Activated gamma-delta T cell treated with anti-CD3 and anti-CD28 coated beads, Interleukin-2, amount 50 U/mL, for 16 hours (primary cell): ENCODE measurements around the gene ADA.
"Not testable (repeated sequence)": the region's sequence is repeated elsewhere in the genome, so short reads cannot be mapped to it uniquely, and the experiment has no call there.

ENCODE experiments used
- DNase-seq: peaks from one replicate; pipeline ENCODE4 v3.0.0-alpha.2; 2020; ENCODE audit warnings: low read depth

Gene ADA

DNA sequence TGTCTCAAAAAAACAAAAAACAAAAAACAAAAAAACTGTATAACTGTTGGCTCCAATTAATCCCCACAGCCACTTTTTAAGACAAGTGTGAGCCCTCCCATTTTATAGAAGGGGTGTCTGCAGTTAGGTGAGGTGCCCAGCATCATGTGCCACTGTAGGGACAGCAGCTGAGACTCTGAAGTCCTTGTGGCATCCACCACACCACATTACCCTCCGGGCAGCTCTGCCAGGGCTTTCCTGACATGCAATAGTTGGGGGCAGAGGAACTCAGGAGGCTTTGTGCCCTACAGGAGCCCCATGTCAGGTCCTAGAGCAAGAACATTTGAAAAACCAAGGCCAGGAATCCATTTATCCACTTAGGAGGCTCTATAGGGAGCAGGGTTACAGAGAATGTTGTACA is 51.8 kb downstream of the ADA start:
- no peak for DNase-seq

DNA sequence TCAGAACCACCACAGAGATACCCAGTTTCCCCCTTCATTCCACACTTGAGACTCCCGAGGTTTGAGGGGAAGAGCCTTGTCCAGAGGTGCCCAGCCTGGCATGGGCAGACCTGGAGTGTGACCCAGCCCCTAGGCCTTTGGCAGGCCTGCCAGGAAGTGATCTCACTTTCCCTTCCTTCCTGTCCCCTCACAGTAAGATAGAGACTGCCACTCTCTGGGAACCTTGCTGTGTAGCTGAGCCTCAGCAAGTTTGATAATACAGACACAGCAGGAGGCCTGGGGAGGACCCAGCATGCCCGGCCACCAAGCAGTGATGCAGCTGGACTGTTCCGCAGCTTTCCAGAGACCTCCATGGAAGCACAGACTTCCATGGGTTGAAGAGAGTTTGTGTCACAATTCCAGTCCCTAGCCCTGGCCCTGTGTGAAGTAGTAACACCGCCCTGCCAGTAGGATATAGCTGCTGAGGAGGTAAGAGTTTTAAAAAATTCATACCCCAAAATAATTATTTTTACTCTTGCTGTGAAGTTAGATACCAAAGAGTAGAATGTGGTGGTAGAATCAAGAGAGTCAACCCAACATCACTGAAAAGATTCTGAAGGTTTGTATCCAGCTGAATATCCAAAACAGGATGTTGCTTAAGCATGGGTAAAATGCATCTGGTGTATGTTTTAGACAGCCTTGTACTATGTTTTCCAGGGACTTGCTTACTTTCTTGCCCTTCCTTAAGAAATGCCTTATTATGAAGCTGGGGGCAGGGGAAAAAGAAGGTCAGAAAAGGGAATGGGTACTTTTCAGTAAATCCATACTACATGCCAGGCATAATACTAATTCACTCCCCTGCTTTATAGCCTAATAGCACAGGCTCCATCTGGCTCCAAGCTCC is 52.8 kb downstream of the ADA start:
- DNase-seq, result no peak

DNA sequence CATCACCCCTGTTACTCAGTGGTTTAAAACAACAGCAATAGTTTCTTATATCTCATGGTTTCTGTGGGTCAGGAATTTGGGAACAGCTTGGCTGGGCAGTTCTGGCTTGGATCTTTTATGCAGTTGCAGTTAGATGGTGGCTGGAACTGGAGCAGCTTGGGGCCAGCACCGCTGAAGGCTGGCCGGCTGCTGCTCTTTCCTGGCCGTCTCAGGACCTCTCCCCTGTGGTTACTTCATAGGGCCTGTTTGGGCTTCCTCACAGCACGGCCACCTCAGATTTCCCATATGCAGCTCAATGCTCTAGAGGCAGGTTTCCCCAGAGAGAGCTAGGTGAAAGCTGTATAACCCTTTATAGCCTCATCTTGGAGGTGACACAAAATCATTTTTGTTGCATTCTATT is 53.6 kb downstream of the ADA start:
- DNase-seq, result no peak

DNA sequence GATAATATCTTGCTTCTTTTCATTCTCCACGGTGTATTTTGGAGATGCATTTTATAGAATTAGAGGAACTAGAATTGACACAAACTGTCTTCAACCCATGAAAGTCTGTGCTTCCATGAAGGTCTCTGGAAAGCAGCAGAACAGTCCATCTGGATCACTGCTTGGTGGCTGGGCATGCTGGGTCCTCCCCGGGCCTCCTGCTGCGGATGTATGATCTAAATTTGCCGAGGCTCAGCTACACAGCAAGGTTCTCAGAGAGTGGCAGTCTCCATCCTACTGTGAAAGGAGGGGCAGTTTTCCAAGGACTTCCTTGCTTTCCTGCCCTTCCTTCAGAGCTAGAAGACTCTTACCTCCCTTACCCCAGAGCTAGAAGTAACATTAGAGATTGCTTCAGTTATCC is 54.0 kb downstream of the ADA start:
- no peak for DNase-seq

GRCh38 chr20:44596876-44597275 is 54.6 kb downstream of the ADA start:
- DNase-seq, result no peak

- DNase-seq, result no peak
Observed at GRCh38 chr20:44596010-44596409, 55.5 kb downstream of the ADA start.

GRCh38 chr20:44594730-44595129 is 56.8 kb downstream of the ADA start:
- DNase-seq, result no peak

GRCh38 chr20:44593751-44594150 is 57.7 kb downstream of the ADA start:
- DNase-seq, result no peak

- DNase-seq, result no peak
Observed at GRCh38 chr20:44592366-44592765, 59.1 kb downstream of the ADA start.

DNA sequence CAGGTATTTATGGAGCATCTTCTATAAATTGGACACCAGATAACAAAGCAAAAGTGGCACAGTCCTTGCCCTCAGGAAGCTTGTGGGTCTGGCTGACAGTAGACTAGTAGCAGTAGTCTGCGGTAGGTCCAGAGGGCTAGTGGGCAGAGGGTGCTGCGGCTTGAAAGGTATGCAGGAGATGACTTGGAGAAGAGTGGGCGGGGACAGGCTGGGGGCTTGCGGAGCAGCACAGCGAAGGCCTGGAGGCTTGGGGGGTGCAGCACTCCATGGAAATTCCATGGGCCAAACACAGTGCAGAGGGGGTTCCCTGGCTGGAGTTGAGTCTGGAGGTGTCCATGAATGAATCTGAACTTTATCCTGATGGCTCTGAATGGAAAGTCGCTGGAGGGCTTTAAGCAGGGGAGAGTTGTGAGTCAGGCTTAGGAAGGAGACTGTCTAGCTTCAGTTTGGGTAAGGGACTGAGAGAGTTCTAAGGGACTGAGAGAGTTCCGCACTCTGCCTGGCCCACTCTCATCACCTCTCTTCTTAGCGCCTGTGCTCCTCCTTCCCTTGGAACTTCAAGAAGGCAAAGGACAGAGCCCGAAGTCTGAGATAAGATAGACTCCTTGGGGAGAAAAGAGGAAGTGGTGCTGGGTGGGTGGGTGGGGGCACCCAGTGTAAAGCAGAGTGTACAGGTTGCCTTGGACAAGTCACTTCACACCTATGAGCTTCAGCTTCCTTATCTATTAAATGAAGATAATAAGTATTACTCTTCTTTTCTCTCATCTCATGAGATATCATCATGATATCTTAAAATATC is 60.3 kb downstream of the ADA start:
- DNase-seq, result no peak

DNA sequence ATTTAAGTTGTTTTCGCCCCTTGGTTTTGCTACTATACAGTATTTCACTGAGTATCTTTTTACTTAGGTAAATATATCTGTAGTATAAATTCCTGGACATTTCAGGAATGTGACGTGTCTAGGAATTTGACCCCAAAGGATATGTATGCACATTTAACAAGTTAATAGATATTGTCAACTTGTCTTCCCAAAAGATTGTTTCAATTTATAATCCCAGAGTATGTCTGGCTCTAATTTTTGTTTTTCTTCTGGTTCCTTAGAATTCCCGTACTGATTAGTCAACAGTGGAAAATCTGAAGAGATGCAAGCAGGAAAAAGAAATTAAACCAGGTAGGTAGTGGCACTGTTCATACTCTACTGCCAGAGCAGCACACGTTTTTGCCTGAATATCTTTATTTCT is 62.0 kb downstream of the ADA start:
- DNase-seq, result no peak

DNA sequence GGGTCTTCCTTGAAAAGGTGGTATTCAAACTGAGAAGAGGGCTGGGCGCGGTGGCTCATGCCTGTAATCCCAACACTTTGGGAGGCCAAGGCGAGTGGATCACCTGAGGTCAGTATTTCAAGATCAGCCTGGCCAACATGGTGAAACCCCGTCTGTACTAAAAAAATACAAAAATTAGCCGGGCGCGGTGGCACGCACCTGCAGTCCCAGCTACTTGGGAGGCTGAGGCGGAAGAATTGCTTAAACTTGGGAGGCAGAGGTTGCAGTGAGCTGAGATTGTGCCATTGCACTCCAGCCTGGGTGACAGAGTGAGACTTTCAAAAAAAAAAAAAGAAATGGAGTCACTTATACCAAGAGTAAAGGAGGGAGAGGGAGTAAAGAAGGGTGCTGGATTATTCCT is 63.2 kb downstream of the ADA start:
- not testable (repeated sequence) for DNase-seq

DNA sequence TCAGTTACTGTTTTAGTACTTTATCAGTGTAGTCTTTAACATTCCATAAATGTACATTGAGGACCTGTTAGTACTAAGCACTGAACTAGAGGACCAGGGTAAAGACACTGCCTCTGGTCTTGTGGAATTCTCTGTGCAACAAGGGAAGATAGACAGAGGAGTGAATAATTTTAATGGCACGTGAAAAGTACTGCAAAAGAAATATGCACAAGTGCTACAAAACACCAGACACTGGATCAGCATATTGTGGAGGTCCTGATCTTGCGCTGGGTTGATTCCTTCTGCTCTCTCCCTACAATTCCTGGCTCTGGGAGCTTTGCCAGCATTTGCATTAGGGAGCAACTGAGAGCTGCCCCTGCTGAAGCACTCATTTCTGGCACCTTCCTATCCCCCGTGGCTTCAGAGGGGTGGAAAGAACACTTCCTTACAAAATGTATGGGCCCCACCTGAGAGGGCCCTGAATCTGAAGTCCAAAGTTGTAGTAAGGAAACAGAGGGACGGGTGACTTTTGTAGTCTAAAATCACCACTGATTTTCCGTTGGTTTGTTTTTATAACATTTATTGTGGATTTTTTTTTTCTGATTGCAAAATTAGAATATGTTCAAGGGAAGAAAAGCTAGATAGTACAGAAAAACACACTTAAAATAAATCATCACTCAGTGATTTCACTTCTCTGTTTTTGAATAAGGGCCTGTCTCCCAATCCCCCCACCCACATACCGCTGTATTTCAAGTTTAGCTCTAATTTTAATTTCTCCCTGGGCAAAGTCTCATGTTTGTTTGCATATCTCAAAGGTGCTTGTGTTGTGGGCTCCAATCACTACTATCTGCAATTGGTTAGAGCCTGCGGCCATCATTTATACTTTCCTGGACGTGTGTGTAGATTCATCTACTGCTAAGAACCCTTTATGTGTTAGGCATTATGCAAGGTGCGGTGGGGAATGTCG is 64.2 kb downstream of the ADA start:
- DNase-seq, result no peak

DNA sequence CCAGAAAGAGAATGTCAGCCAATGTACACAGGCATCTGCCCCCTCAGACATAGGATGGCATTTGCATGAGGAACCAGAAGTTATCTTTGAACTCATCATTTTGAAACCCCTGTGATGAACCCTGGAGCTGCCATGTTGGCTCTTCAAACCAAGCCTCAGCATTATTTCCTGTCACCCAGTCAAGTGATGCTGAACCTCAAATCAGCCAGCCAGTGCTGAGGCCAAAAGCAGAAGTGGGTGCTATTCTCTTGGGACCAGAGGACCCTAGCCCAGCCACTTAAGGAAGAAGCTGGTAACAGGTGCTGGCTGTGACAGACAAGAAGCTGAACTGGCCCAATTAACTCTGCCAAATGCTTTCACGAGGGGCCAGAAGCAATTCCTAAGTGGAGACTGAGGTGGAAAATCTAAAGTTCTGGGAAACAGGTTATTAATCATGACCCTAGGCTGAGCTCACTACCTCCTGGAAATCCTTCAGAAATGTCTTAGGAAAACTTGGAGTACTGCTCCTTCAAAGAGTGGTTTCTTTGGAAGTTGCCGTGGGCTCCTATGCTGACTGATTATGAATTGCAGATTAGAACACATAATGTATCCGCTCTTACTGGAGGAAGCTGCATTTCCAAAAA is 65.1 kb downstream of the ADA start:
- no peak for DNase-seq

GRCh38 chr20:44585057-44585963 is 66.2 kb downstream of the ADA start:
- DNase-seq, result no peak

GRCh38 chr20:44584162-44584561 is 67.3 kb downstream of the ADA start:
- DNase-seq, result no peak

DNA sequence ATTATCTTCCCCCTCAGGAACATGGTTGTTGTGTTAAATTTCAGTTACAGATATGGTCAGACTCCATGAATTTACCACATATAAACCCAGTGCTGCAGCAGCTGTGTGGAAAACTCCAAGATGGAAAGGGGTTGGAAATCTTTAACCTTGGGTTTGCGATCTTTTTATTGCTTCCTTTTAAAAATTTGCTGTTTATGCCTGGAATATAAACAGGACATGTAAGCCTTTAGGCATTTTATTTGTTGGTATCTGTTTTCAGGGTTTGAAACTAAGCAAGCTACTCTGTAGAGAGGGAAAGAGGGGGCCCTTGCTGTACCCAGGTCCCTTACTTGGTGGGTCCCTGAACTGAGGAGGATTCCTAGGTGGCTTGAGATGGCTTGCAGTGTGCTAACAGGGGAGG is 68.3 kb downstream of the ADA start:
- DNase-seq, result no peak

DNA sequence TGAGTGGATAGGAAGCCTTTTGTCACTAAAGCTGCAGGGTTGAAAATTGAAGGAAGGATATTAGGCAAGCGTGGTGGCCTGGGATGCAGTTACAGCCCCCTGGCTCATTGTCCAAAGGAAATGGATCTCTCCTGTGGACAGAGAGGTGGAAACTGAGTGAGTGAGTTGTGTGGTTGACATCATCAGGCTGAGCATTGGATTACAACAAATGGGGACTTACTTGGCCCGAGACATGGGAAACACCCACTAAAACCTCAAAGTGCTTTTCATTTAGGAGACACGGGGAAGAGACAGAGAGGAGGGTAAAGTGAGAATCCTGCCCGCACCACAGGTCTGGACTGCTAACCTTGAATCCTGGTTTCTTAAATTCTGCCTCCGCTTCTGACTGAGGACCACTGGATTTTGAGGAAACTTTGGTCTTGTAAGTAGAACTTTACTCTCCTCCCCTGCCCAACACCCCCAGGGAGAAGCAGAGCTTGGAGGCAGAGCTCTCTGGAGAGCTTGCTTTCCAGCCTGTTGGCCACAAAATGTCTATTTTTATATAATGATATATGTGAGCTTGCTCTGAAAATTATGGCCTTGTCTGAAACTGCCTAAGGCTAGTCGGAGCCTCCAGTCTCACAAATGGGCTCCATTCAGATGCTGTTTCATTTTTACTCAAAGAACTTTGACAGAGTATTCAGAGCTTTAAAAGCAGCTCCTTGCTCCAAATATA is 69.0 kb downstream of the ADA start, which contains the start of gene PKIG:
Gene PKIG (plus strand): TSS at position 269 of the 715 bp plus-strand sequence. CDS start 31,978 bp downstream, outside the sequence.
- DNase-seq, result no peak

DNA sequence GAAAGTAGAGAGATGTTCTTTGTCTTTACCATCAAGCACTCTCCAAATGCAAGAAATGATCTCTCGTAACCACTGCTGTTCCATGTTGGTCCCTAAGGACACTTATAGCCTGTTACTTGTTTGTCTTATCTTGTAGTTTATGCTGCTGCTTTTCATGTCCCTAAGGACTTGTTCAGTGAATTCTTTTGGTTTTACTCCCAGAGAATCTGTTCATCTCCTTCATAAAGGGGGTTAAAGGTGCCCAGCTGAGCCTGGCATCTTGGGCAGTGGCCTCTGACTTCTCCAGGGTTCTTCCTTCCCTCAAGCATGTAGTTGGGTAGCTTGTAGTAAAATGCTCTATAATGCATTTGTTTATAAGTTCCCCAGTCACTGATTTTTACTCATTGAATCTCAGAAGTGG is 70.0 kb downstream of the ADA start:
- DNase-seq, result no peak
